Keratinocyte (primary cell): ENCODE results near the gene COL9A3. TPM values are rescaled to one million over a fixed set of nuclear protein-coding genes. Genes with fewer than 3 reads are reported as not detected.
A peak's percentile ranks its signal among the peaks of the same experiment; 100 is the strongest.

Source experiments
- DNase-seq: peaks from one replicate; pipeline ENCODE4 v3.0.0-alpha.2; 2011; ENCODE audit warnings: low read depth, missing footprints, low spot score
- FAIRE-seq: peaks from 2 replicates; lab custom pipeline; 2011; peaks lifted over from hg19 to GRCh38; lab: Jason Lieb, UNC
- H2AFZ ChIP-seq: 2 replicates; pipeline ENCODE4 v1.6.0; 2012; ENCODE audit warnings: low read length, control low read depth, inconsistent platforms; ENCODE audit not compliant: control insufficient read depth
- H3K27ac ChIP-seq: 2 replicates; pipeline ENCODE4 v1.5.1; 2011; ENCODE audit warnings: low read length; ENCODE audit not compliant: control insufficient read depth, insufficient read depth
- H3K27me3 ChIP-seq: 3 replicates; pipeline ENCODE4 v1.6.0; 2011; ENCODE audit warnings: low read length; ENCODE audit not compliant: control insufficient read depth, insufficient read depth; ENCODE audit errors: extremely low read depth
- H3K36me3 ChIP-seq, 2 experiments: 2 replicates in 1 of 2; 3 replicates in 1 of 2; pipeline ENCODE4 v1.5.1; 2011; ENCODE audit warnings: low read length in 2 of 2, mild to moderate bottlenecking in 1 of 2; ENCODE audit not compliant: control insufficient read depth in 2 of 2, insufficient read depth in 2 of 2; ENCODE audit errors: extremely low read depth in 1 of 2
- H3K4me1 ChIP-seq: 3 replicates; pipeline ENCODE4 v1.5.1; 2011; ENCODE audit warnings: low read length; ENCODE audit not compliant: control insufficient read depth, insufficient read depth; ENCODE audit errors: extremely low read depth
- H3K4me2 ChIP-seq: 3 replicates; pipeline ENCODE4 v1.6.0; 2011; ENCODE audit warnings: low read depth, low read length; ENCODE audit not compliant: control insufficient read depth, insufficient read depth; ENCODE audit errors: extremely low read depth
- H3K4me3 ChIP-seq, 3 experiments: fragments of 200-600 bp in 1 of 3; sonication (generic) in 1 of 3; 2 replicates in 2 of 3; 3 replicates in 1 of 3; pipeline ENCODE4 v1.5.1; 2011 to 2016; ENCODE audit warnings: low read length in 3 of 3, mild to moderate bottlenecking in 3 of 3, control low read depth in 2 of 3, inconsistent platforms in 1 of 3, low read depth in 1 of 3, mixed read lengths in 1 of 3, mixed run types in 1 of 3, moderate library complexity in 1 of 3; ENCODE audit not compliant: control insufficient read depth in 2 of 3, insufficient read depth in 2 of 3; ENCODE audit errors: extremely low read depth in 1 of 3
- H3K79me2 ChIP-seq: 2 replicates; pipeline ENCODE4 v1.6.0; 2012; ENCODE audit warnings: low read length; ENCODE audit not compliant: control insufficient read depth, insufficient read depth
- H3K9ac ChIP-seq: 3 replicates; pipeline ENCODE4 v1.6.0; 2011; ENCODE audit warnings: low read length; ENCODE audit not compliant: control insufficient read depth, insufficient read depth; ENCODE audit errors: extremely low read depth
- H3K9me1 ChIP-seq: 3 replicates; pipeline ENCODE4 v1.6.0; 2011; ENCODE audit warnings: low read length; ENCODE audit not compliant: control insufficient read depth, insufficient read depth; ENCODE audit errors: extremely low read depth
- H3K9me3 ChIP-seq: 2 replicates; pipeline ENCODE4 v1.5.1; 2012; ENCODE audit warnings: low read depth, low read length; ENCODE audit not compliant: control insufficient read depth
- H4K20me1 ChIP-seq: 3 replicates; pipeline ENCODE4 v1.6.0; 2011; ENCODE audit warnings: low read length; ENCODE audit not compliant: control insufficient read depth, insufficient read depth; ENCODE audit errors: extremely low read depth
- CTCF ChIP-seq, 3 experiments: IDR thresholded peaks in 1 of 3; conservative IDR thresholded peaks in 1 of 3; optimal IDR thresholded peaks in 1 of 3; 2 replicates in 2 of 3; 3 replicates in 1 of 3; pipeline versions ENCODE3 to v1.5.1; 2011; ENCODE audit warnings: low read length in 3 of 3, mild to moderate bottlenecking in 3 of 3, moderate library complexity in 2 of 3, control low read depth in 1 of 3, inconsistent platforms in 1 of 3; ENCODE audit not compliant: insufficient read depth in 2 of 3; ENCODE audit errors: extremely low read depth in 1 of 3
- EZH2 ChIP-seq: IDR thresholded peaks from one replicate; pipeline ENCODE4 v1.6.1; 2012; ENCODE audit warnings: inconsistent platforms, mild to moderate bottlenecking, low read length, moderate library complexity
- dilution Hi-C: fragments of 300-500 bp; cut with MboI; formaldehyde crosslinking; loops from one replicate; pipeline ENCODE4 v1.7.0; 2020; ENCODE audit warnings: low sequenced_read_pairs; ENCODE audit not compliant: extremely low pct_ligation_motif_present
- polyA plus RNA-seq, 5 experiments: library from polyadenylated mRNA; depleted of rRNA in 3 of 5; stranded (reverse) in 3 of 5; stranded (forward) in 1 of 5; unstranded in 1 of 5; fragments of >200 nt; gene quantifications; 1 replicate in 1 of 5; 2 replicates in 3 of 5; 3 replicates in 1 of 5; pipeline versions ENCODE4 v1.2.1 to v1.2.3, GENCODE V29; 2011 to 2012; ENCODE audit warnings: missing spikeins in 2 of 5, low read depth in 1 of 5, low replicate concordance in 1 of 5

COL9A3 gene
- polyA plus RNA-seq, 1 donor (not counting 4 experiments of a cell fraction or from before 2014, with no cell fraction given) = 4.8 TPM

- no peak overlapping the region for H3K9ac ChIP-seq
- peak overlapping the region; percentile 22 for H3K4me2 ChIP-seq
- H3K9me3 ChIP-seq = no peaks in the 10 kb centered on the region
- no peaks in the 10 kb centered on the region for H3K79me2 ChIP-seq
- no peaks in the 10 kb centered on the region for H3K27me3 ChIP-seq
- TF ChIP-seq EZH2 (no peak), CTCF (optimal IDR thresholded peaks at IDR 0.05 in 1 of 3, IDR thresholded peaks at IDR 0.05 in 1 of 3, conservative IDR thresholded peaks at IDR 0.05 in 1 of 3; ENCODE audit: extremely low read depth in 1 of 3, insufficient read depth in 2 of 3, low read length in 3 of 3) (no peak)
- no peak overlapping the region for H2AFZ ChIP-seq
- FAIRE-seq = no peak
- no peak overlapping the region for H3K27ac ChIP-seq
- H4K20me1 ChIP-seq = no peaks in the 10 kb centered on the region
- peaks cover 0 to 2% of the 10 kb centered on the region in 2 experiments for H3K36me3 ChIP-seq
- no peak for DNase-seq
- no peak overlapping the region for H3K4me3 ChIP-seq
- H3K9me1 ChIP-seq = no peaks in the 10 kb centered on the region
- dilution Hi-C loops = no loop called here
- H3K4me1 ChIP-seq = peaks cover 20% of the 10 kb centered on the region
Measured at GRCh38 chr20:62838128-62838891, 21.5 kb downstream of the COL9A3 start.

GRCh38 chr20:62839261-62839660 lies 22.4 kb downstream of the COL9A3 start:
- TF ChIP-seq CTCF (optimal IDR thresholded peaks at IDR 0.05 in 1 of 3, IDR thresholded peaks at IDR 0.05 in 1 of 3, conservative IDR thresholded peaks at IDR 0.05 in 1 of 3; ENCODE audit: extremely low read depth in 1 of 3, insufficient read depth in 2 of 3, low read length in 3 of 3) (no peak), EZH2 (no peak)
- Histone ChIP-seq H3K4me2 (no peak overlapping the region), H3K4me3 (no peak overlapping the region), H3K9me1 (no peaks in the 10 kb centered on the region), H3K36me3 (peaks cover 0 to 2% of the 10 kb centered on the region in 2 experiments), H3K4me1 (peaks cover 22% of the 10 kb centered on the region), H3K27ac (no peak overlapping the region), H4K20me1 (no peaks in the 10 kb centered on the region), H2AFZ (no peak overlapping the region), H3K9me3 (no peaks in the 10 kb centered on the region), H3K79me2 (no peaks in the 10 kb centered on the region), H3K27me3 (no peaks in the 10 kb centered on the region), H3K9ac (no peak overlapping the region)
- DNase-seq (no peak), FAIRE-seq (no peak)
- dilution Hi-C loops = no loop called here
